HG02623 (cell line): ENCODE results near the gene ADAMTSL4.
"Not testable (repeated sequence)": the region's sequence is repeated elsewhere in the genome, so short reads cannot be mapped to it uniquely, and the experiment has no call there.

Experiments used
- ATAC-seq: cut with Tn5 transposase; IDR thresholded peaks from one replicate; pipeline ENCODE4 v1.9.1; 2021; ENCODE audit warnings: moderate library complexity; ENCODE audit not compliant: unreplicated experiment

Gene ADAMTSL4

DNA sequence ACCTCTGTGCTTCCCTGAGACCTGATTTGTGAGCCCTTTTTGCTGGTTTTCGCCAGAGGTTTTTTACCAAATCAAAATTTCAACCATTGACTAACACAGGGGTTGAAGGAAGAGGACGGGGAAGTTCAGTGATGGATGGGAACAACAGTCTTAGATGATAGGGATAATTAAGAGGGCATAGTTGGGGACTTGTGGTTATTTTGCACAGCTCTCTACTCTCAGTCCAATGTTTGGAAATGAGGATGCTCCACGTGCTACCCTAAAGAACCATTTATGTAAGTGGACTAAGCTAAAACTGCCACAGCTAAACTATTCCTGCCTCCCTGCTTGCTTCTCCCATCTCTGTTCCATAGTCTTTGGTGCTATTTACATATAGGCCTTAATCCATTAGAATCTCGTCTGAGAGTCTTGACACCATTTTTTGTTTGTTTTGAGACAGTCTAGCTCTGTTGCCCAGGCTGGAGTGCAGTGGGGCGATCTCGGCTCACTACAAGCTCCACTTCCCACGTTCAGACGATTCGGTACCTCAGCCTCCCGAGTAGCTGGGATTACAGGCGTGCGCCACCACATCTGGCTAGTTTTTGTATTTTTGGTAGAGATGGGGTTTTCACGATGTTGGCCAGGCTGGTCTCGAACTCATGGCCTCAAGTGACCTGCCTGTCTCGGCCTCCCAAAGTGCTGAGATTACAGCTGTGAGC lies 30.9 kb downstream of the ADAMTSL4 start:
- ATAC-seq, result no peak

DNA sequence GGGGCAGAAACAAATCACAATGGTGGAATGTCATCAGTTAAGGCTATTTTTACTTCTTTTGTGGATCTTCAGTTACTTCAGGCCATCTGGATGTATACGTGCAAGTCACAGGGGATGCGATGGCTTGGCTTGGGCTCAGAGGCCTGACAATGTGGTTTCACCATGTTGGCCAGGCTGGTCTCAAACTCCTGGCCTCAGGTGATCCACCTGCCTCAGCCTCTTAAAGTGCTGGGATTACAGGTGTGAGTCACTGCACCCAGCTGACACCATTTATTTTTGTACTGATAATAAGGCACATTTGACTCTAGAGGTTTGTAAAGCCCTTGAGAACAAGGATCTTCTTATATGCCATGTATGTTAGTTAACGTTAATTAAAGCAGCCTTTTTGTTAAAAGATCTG lies 31.8 kb downstream of the ADAMTSL4 start:
- not testable (repeated sequence) for ATAC-seq

DNA sequence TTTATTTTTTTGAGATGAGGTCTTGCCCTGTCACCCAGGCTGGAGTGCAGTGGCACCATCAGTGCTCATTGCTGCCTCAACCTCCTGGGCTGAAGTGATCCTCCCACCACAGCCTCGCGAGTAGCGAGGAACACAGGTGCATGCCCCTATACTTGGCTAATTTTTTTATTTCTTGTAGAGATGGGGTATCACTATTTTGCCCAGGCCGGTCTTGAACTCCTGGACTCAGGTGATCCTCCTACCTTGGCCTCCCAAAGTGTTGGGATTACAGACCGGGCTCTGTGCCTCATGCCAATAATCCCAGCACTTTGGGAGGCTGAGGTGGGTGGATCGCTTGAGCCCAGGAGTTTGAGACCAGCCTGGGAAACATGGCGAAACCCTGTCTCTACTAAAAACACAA lies 32.2 kb downstream of the ADAMTSL4 start:
- not testable (repeated sequence) for ATAC-seq

DNA sequence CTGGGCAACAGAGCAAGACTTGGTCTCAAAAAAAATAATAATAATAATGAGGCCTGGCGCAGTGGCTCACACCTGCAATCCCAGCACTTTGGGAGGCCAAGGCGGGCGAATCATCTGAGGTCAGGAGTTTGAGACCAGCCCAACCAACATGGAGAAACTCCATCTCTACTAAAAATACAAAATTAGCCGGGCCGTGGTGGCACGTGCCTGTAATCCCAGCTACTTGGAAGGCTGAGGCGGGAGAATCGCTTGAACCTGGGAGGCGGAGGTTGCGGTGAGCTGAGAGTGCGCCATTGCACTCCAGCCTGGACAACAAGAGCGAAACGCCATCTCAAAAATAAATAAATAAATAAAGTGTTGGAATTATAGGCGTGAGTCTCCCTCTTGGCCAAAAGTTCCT lies 32.8 kb downstream of the ADAMTSL4 start:
- ATAC-seq, result not testable (repeated sequence)

DNA sequence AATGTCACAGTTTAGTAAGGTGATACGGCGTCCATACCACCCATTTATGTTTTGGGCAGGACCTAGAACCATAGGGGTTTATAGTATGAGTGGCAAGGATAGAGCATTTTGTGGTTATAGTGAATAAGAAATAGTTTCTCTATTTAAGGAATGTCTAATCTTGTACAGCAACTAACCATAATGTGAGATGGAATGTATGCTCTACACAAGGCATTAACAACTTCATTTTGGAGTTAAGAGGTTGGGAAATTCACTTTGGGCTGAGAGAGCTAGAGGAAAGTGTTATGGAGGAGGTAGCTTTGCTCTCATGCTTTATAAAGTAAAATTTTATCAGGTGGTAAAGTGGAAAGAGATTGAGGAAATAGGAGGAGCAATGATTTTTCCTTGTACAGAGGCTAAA lies 33.2 kb downstream of the ADAMTSL4 start:
- no peak for ATAC-seq

DNA sequence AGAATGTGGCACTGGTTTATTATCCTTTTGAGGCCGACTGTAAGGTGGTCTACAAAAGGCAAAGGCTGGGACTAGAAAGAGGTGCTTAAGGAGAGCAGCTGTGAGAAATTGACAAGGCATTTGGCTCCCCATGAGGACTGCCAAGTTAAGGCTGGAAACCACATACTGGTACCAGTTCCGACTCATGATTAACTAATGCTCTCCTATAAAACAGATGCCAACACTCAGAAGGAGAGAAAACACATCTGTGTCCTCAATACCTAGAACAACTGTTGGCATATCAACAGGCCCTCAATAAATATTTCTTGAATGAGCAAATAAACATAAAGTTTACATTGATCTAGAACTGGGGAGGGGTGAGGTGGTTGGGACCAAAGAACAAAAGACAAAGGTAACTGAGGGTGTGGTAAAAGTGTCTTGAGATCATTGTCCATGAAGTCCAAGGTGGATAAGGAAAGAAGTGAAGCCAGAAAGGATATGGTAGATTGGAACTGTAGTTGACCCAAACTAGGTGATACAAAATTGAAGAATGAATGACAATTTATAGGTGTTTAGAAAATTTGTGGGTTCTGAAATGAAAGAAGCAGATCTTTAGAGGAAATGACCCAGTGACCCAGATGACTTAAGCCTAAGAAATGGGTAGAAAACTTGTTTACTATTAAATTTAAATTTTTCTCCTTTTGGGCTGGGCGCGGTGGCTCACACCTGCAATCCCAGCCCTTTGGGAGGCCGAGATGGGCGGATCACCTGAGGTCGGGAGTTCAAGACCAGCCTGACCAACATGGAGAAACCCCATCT lies 47.1 kb downstream of the ADAMTSL4 start:
- no peak for ATAC-seq

DNA sequence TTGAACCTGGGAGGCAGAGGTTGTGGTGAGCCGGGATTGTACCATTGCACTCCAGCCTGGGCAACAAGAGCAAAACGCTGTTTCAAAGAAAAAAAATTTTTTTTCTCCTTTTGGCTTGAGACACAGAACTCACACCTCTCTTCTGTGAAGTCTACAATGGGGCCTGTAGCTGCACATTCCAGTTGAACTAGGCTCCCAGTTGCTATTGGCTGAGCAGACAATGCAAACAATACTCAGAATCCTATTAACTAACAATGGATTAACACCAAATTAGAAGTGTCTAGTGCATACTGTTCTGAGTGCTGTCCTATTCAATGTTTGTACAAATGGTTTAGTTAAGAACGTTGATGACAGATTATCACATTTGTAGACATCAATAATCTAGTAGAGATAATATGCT lies 47.8 kb downstream of the ADAMTSL4 start:
- ATAC-seq, result no peak

DNA sequence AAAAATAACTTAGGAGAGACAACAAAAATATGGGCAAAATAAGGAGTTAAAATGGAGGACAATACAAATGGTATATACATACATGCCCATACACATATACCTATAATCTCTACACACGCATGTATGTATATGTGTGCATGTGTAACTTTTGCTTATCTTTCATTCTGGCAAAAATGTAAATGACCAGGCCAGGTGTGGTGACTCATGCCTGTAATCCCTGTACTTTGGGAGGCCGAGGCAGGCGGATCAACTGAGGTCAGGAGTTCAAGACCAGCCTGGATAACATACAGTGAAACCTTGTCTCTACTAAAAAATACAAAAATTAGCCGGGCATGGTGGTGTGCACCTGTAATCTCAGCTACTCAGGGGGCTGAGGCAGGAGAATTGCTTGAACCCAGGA lies 49.1 kb downstream of the ADAMTSL4 start:
- not testable (repeated sequence) for ATAC-seq

DNA sequence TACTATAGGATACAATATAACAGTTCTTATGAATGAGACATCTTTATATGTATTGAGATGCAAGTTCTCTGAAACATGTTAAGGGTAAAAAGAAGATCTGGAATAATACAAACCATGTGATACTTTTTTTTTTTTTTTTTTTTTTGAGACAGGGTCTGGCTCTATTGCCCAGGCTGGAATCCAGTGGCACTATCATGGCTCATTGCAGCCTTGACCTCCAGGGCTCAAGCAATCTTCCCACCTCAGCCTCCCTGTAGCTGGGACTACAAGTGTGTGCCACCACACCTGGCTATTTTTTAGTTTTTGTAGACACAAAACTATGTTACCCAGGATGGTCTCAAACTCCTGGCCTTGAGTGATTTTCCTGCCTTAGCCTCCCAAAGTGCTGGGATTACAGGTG lies 52.3 kb downstream of the ADAMTSL4 start:
- no peak for ATAC-seq

DNA sequence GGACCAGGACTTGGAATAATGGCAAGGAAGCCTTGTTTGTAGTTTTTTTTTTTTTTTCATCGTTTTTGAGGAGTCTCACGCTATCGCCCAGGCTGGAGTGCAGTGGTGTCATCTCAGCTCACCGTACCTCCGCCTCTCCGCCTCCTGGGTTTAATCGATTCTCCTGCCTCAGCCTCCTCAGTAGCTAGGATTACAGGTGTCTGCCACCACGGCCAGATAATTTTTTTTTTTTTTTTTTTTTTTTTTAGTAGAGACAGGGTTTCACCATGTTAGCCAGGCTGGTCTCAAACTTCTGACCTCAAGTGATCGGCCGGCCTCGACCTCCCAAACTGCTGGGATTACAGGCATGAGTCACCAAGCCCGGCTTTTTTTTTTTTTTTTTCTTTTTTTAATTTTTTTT lies 53.2 kb downstream of the ADAMTSL4 start:
- ATAC-seq, result not testable (repeated sequence)

DNA sequence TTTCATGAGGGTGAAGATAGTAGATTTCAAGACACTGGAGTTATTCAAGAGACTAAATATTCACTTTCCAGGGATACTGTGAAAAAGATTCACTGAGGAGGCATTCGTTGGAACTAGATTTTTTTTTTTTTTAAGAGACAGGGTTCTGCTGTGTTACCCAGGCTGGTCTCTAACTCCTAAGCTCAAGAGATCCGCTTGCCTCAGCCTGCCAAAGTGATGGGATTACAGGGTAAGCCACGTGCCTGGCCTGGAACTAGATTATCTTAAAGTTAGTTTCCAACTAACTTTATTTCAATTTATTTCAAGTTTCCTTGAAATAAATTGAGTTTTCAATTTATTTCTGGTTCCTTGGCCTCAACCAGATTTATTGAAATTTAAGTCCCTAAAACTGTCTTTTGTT lies 54.5 kb downstream of the ADAMTSL4 start:
- no peak for ATAC-seq

DNA sequence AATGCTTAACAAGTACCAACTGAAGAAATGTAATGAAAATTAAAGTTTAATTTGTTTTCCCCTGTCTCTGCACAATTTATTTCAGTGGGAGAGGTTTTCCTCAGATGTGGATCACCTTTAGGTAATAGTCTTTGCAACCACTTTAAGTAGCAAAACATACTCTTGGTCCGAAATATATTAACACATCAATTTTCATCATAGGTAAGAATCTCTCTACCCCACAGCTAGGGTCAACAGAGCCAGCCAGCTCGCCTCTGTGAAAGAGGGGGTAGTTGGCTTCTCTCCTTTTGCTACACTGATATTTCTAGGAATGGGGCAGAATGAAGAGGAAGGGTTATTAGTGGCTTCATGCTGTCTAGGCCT lies 55.0 kb downstream of the ADAMTSL4 start:
- ATAC-seq, result no peak

DNA sequence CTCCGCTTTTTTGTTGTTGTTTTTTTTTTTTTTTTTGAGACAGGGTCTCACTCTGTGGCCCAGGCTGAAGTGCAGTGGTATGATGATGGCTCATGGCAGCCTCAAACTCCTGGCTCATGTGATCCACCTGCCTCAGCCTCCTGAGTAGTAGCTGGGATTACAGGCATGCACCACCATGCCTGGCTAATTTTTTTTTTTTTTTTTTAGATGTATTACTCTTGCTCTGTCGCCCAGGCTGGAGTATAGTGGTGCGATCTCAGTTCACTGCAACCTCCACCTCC lies 56.2 kb downstream of the ADAMTSL4 start:
- ATAC-seq, result not testable (repeated sequence)

DNA sequence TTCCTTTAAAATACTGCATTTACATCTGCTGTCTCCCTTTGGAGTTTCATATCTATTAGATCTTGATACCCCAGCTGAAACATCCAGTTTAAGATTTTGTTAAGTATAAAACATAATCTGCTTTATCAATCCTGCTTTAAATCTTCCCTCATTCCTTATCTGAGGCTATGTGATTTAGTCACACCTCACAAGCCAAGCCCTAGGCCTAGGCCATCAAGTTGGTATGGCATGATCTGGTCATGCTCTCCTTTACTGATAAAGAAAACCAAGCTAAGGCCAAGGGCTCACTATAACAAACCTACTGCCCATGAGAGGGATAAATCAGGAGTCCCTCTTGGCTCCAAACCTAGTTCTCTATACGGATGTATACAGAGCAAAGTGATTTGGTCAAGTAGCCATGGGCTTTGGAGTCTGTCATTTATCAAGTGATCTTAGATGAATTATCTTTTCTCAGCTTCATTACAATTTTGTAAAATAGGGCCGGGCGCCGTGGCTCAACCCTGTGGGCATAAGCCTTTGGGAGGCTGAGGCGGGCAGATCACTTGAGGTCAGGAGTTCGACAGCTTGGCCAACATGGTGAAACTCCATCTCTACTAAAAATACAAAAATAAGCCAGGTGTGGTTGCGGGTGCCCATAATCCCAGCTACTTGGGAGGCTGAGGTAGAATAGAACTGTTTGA lies 57.4 kb downstream of the ADAMTSL4 start:
- no peak for ATAC-seq

DNA sequence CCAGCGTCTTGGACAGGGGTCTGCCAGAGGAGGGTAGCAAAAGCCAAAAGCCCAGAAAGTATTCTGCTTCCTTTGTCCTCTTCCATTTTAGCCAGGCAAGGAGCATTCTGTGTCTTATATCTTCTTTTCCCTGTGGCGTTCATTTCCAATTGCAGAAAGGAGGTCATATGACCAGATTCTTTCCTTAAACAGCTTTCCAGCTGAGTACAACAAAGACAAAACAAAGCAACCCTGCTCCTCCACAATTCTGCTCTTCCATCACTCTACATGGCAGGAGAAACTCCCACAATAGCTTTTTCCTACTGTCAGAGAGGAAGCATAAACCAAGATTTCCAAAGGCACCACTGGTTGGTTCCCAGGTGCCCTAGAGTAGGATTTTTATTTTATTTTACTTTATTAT lies 60.5 kb downstream of the ADAMTSL4 start:
- ATAC-seq, result no peak
